GM23338 (cell line): ENCODE data around the gene KCNJ6. TPM values are rescaled to one million over a fixed set of nuclear protein-coding genes. Genes with fewer than 3 reads are reported as not detected.

ENCODE experiments used
- ATAC-seq: fragments of 200-7000 bp; cut with Tn5 transposase; 3 replicates; pipeline ENCODE4 v1.9.1; 2020
- DNase-seq: peaks from one replicate; pipeline ENCODE4 v3.0.0-alpha.2; 2015; ENCODE audit warnings: low spot score
- H2AFZ ChIP-seq: fragments of 200-600 bp; sonication (generic); 2 replicates; pipeline ENCODE4 v1.8.0; 2016; ENCODE audit warnings: antibody characterized with exemption, mild to moderate bottlenecking, moderate library complexity
- H3F3A ChIP-seq: fragments of 200-600 bp; sonication (generic); replicated peaks from 2 replicates; pipeline ENCODE4 v1.8.0; 2017; ENCODE audit warnings: antibody characterized with exemption, mixed run types, low read depth
- H3K27ac ChIP-seq: fragments of 200-600 bp; sonication (generic); 2 replicates; pipeline ENCODE4 v1.6.1; 2016; ENCODE audit warnings: low read depth
- H3K27me3 ChIP-seq: fragments of 200-600 bp; sonication (generic); 2 replicates; pipeline ENCODE4 v1.8.0; 2016; ENCODE audit warnings: mild to moderate bottlenecking, mixed run types, moderate library complexity; ENCODE audit not compliant: insufficient read depth
- H3K36me3 ChIP-seq: fragments of 200-600 bp; sonication (generic); 2 replicates; pipeline ENCODE4 v1.8.0; 2016; ENCODE audit warnings: mild to moderate bottlenecking; ENCODE audit not compliant: insufficient read depth
- H3K4me1 ChIP-seq: fragments of 200-600 bp; sonication (generic); 2 replicates; pipeline ENCODE4 v1.8.0; 2016; ENCODE audit warnings: mild to moderate bottlenecking, moderate library complexity; ENCODE audit not compliant: insufficient read depth
- H3K4me2 ChIP-seq: fragments of 200-600 bp; sonication (generic); 2 replicates; pipeline ENCODE4 v1.7.1; 2017; ENCODE audit warnings: mixed run types
- H3K4me3 ChIP-seq: fragments of 200-600 bp; sonication (generic); 2 replicates; pipeline ENCODE4 v1.6.1; 2016; ENCODE audit warnings: mixed run types
- H3K79me2 ChIP-seq: fragments of 200-600 bp; sonication (generic); replicated peaks from 2 replicates; pipeline ENCODE4 v1.8.0; 2017; ENCODE audit warnings: mild to moderate bottlenecking; ENCODE audit not compliant: insufficient read depth
- H3K9me2 ChIP-seq: fragments of 200-600 bp; sonication (generic); 2 replicates; pipeline ENCODE4 v1.8.0; 2017; ENCODE audit not compliant: insufficient read depth
- H4K20me1 ChIP-seq: fragments of 200-600 bp; sonication (generic); replicated peaks from 2 replicates; pipeline ENCODE4 v1.8.0; 2017; ENCODE audit warnings: mild to moderate bottlenecking; ENCODE audit not compliant: insufficient read depth
- H3K27ac Mint-ChIP-seq: 2 replicates; pipeline ENCODE4 v1.8.0; 2020; ENCODE audit warnings: inconsistent platforms, mild to moderate bottlenecking, moderate library complexity, mixed read lengths
- H3K27me3 Mint-ChIP-seq: 3 replicates; pipeline ENCODE4 v1.8.0; 2022; ENCODE audit warnings: low read depth, mild to moderate bottlenecking, moderate library complexity, mixed read lengths, inconsistent platforms; ENCODE audit not compliant: insufficient read depth, poor library complexity
- H3K36me3 Mint-ChIP-seq: 3 replicates; pipeline ENCODE4 v1.8.0; 2021; ENCODE audit warnings: low read depth, mild to moderate bottlenecking, inconsistent platforms, moderate library complexity, mixed read lengths
- H3K4me1 Mint-ChIP-seq: 3 replicates; pipeline ENCODE4 v1.8.0; 2020; ENCODE audit warnings: mild to moderate bottlenecking, inconsistent platforms, mixed read lengths
- H3K4me3 Mint-ChIP-seq: 3 replicates; pipeline ENCODE4 v1.8.0; 2021; ENCODE audit warnings: moderate library complexity, mild to moderate bottlenecking, inconsistent platforms, mixed read lengths
- H3K9me3 Mint-ChIP-seq: 3 replicates; pipeline ENCODE4 v1.8.0; 2020; ENCODE audit warnings: moderate library complexity, mild to moderate bottlenecking, inconsistent platforms, mixed read lengths
- CREB1 ChIP-seq: fragments of 250-450 bp; sonication (Bioruptor Pico); IDR thresholded peaks from 2 replicates; pipeline ENCODE4 v1.5.0; 2020; ENCODE audit warnings: low read depth, mild to moderate bottlenecking, moderate library complexity
- EZH2 ChIP-seq: fragments of 200-600 bp; sonication (generic); IDR thresholded peaks from one replicate; pipeline ENCODE4 v1.8.0; 2017; ENCODE audit warnings: antibody characterized with exemption, mild to moderate bottlenecking, low read depth; ENCODE audit not compliant: unreplicated experiment
- EZH2phosphoT487 ChIP-seq: fragments of 200-600 bp; sonication (generic); IDR thresholded peaks from one replicate; pipeline ENCODE4 v1.8.1; 2018; ENCODE audit warnings: antibody characterized with exemption; ENCODE audit not compliant: unreplicated experiment
- JUNB ChIP-seq: IDR thresholded peaks from one replicate; pipeline ENCODE4 v1.6.1; 2016; ENCODE audit warnings: antibody characterized with exemption; ENCODE audit not compliant: unreplicated experiment
- NANOG ChIP-seq: IDR thresholded peaks from 2 replicates; pipeline ENCODE4 v1.6.1; 2016; ENCODE audit warnings: antibody characterized with exemption, borderline replicate concordance
- POLR2AphosphoS5 ChIP-seq: IDR thresholded peaks from 2 replicates; pipeline ENCODE4 v1.6.1; 2016; ENCODE audit warnings: antibody characterized with exemption, low read depth
- STAT1 ChIP-seq: IDR thresholded peaks from one replicate; pipeline ENCODE4 v1.6.1; 2016; ENCODE audit warnings: antibody characterized with exemption; ENCODE audit not compliant: unreplicated experiment
- ZNF114 ChIP-seq: fragments of 250-450 bp; sonication (Bioruptor Pico); IDR thresholded peaks from 2 replicates; pipeline ENCODE4 v1.5.0; 2020; ENCODE audit warnings: mild to moderate bottlenecking, moderate library complexity
- ZNF331 ChIP-seq: fragments of 250-450 bp; sonication (Bioruptor Pico); IDR thresholded peaks from 2 replicates; pipeline ENCODE4 v1.5.0; 2020; ENCODE audit warnings: low read depth, mild to moderate bottlenecking, moderate library complexity
- polyA plus RNA-seq: library from polyadenylated mRNA; unstranded; fragments of >200 nt; fragmentation: Nextera tagmentation; extraction: Ambion mirVana; gene quantifications from 2 replicates; pipeline ENCODE4 v1.2.1, GENCODE V29; 2016
- total RNA-seq: library from RNA; depleted of rRNA; stranded (reverse); fragments of >200 nt; shearing (Covaris generic); gene quantifications from 2 replicates; pipeline ENCODE4 v1.2.3, GENCODE V29; 2014
- TF ChIP-seq, protein P1 (sequence below): IDR thresholded peaks from 2 replicates; pipeline ENCODE4 v1.6.1; 2016; ENCODE audit warnings: antibody characterized with exemption
- TF ChIP-seq, protein P2 (sequence below), 2 experiments: fragments of 200-600 bp in 1 of 2; sonication (generic) in 1 of 2; conservative IDR thresholded peaks; 2 replicates each; pipeline versions ENCODE4 v1.5.1 to v1.6.1; 2016 to 2017; ENCODE audit warnings: antibody characterized with exemption in 2 of 2, low read depth in 2 of 2, mild to moderate bottlenecking in 2 of 2, moderate library complexity in 1 of 2
- TF ChIP-seq, protein P3 (sequence below): fragments of 250-450 bp; sonication (Bioruptor Pico); IDR thresholded peaks from 2 replicates; pipeline ENCODE4 v1.5.0; 2020; ENCODE audit warnings: mild to moderate bottlenecking, moderate library complexity

Gene KCNJ6
- total and polyA plus RNA-seq, 2 experiments from 2014 or later: 0.48 to 0.52 TPM

DNA sequence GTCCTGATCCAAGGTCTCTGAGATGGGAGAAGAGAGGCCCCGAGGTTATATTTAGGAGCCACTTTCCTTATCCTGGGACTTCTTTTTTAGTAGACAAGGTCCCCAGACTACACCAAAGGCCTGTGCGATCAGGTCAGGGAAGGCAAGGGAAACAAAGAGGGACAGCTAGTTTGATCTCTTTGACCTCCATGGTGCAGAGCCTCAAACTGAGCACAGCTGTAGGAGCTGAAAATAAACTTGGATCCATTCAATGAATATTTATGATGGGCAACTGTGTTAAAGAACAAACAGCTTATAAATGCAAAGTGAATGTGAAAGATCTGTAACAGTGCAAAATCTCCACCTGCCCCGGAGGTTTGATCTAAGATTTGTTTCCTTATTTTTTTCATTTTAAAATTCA is 293.1 kb downstream of the KCNJ6 start (continued):
- TF ChIP-seq, protein P1, sequence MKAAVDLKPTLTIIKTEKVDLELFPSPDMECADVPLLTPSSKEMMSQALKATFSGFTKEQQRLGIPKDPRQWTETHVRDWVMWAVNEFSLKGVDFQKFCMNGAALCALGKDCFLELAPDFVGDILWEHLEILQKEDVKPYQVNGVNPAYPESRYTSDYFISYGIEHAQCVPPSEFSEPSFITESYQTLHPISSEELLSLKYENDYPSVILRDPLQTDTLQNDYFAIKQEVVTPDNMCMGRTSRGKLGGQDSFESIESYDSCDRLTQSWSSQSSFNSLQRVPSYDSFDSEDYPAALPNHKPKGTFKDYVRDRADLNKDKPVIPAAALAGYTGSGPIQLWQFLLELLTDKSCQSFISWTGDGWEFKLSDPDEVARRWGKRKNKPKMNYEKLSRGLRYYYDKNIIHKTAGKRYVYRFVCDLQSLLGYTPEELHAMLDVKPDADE: no peak
- no peak for TF ChIP-seq ZNF331
- no peak for TF ChIP-seq EZH2
- TF ChIP-seq ZNF114: no peak
- TF ChIP-seq POLR2AphosphoS5: no peak
- TF ChIP-seq, protein P2, sequence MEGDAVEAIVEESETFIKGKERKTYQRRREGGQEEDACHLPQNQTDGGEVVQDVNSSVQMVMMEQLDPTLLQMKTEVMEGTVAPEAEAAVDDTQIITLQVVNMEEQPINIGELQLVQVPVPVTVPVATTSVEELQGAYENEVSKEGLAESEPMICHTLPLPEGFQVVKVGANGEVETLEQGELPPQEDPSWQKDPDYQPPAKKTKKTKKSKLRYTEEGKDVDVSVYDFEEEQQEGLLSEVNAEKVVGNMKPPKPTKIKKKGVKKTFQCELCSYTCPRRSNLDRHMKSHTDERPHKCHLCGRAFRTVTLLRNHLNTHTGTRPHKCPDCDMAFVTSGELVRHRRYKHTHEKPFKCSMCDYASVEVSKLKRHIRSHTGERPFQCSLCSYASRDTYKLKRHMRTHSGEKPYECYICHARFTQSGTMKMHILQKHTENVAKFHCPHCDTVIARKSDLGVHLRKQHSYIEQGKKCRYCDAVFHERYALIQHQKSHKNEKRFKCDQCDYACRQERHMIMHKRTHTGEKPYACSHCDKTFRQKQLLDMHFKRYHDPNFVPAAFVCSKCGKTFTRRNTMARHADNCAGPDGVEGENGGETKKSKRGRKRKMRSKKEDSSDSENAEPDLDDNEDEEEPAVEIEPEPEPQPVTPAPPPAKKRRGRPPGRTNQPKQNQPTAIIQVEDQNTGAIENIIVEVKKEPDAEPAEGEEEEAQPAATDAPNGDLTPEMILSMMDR (conservative IDR thresholded peaks at IDR 0.05; ENCODE audit: low read depth in 2 of 2): no peak
- no peak for TF ChIP-seq NANOG
- TF ChIP-seq CREB1 (CRISPR knock-in tag): no peak

DNA sequence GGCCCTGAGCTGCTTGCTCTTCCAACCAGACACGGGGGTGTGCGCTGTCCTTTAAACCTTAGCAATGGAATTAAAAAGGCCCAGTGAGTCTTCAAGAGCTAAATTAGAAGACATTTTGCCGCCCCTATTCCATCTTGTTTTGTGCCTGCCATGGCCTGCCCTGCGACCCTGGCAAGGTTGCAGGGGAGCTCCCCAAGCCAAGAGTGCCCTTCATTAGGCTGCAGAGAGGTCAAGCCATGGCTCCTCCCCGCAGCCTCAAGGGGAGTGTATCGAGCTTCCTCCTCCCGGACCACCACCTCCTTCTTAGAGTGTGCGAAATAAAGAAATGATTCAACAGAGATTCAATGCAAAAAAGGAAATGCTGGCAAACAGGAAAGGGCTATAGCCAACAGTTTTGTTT is 293.5 kb downstream of the KCNJ6 start:
- Mint-ChIP-seq H3K27ac (no peak overlapping the region), H3K36me3 (peaks cover 7% of the 10 kb centered on the region; the same call in 1 of the 3 replicates), H3K9me3 (peaks cover 4% of the 10 kb centered on the region; the same call in 2 of the 3 replicates), H3K4me1 (peaks cover 30% of the 10 kb centered on the region), H3K4me3 (no peak overlapping the region), H3K27me3 (peaks cover 7% of the 10 kb centered on the region)
- Histone ChIP-seq H3K4me3 (no peak overlapping the region), H3K27ac (no peak overlapping the region), H3K79me2 (no peaks in the 10 kb centered on the region), H2AFZ (no peak overlapping the region; the same call in 1 of the 2 replicates), H4K20me1 (no peaks in the 10 kb centered on the region), H3K36me3 (no peaks in the 10 kb centered on the region), H3K4me1 (peaks cover 17% of the 10 kb centered on the region), H3K4me2 (no peak overlapping the region), H3F3A (no peaks in the 10 kb centered on the region), H3K27me3 (no peaks in the 10 kb centered on the region), H3K9me2 (peaks cover 19% of the 10 kb centered on the region)
- no peak for DNase-seq
- ATAC-seq: no peak
- TF ChIP-seq, protein P3, sequence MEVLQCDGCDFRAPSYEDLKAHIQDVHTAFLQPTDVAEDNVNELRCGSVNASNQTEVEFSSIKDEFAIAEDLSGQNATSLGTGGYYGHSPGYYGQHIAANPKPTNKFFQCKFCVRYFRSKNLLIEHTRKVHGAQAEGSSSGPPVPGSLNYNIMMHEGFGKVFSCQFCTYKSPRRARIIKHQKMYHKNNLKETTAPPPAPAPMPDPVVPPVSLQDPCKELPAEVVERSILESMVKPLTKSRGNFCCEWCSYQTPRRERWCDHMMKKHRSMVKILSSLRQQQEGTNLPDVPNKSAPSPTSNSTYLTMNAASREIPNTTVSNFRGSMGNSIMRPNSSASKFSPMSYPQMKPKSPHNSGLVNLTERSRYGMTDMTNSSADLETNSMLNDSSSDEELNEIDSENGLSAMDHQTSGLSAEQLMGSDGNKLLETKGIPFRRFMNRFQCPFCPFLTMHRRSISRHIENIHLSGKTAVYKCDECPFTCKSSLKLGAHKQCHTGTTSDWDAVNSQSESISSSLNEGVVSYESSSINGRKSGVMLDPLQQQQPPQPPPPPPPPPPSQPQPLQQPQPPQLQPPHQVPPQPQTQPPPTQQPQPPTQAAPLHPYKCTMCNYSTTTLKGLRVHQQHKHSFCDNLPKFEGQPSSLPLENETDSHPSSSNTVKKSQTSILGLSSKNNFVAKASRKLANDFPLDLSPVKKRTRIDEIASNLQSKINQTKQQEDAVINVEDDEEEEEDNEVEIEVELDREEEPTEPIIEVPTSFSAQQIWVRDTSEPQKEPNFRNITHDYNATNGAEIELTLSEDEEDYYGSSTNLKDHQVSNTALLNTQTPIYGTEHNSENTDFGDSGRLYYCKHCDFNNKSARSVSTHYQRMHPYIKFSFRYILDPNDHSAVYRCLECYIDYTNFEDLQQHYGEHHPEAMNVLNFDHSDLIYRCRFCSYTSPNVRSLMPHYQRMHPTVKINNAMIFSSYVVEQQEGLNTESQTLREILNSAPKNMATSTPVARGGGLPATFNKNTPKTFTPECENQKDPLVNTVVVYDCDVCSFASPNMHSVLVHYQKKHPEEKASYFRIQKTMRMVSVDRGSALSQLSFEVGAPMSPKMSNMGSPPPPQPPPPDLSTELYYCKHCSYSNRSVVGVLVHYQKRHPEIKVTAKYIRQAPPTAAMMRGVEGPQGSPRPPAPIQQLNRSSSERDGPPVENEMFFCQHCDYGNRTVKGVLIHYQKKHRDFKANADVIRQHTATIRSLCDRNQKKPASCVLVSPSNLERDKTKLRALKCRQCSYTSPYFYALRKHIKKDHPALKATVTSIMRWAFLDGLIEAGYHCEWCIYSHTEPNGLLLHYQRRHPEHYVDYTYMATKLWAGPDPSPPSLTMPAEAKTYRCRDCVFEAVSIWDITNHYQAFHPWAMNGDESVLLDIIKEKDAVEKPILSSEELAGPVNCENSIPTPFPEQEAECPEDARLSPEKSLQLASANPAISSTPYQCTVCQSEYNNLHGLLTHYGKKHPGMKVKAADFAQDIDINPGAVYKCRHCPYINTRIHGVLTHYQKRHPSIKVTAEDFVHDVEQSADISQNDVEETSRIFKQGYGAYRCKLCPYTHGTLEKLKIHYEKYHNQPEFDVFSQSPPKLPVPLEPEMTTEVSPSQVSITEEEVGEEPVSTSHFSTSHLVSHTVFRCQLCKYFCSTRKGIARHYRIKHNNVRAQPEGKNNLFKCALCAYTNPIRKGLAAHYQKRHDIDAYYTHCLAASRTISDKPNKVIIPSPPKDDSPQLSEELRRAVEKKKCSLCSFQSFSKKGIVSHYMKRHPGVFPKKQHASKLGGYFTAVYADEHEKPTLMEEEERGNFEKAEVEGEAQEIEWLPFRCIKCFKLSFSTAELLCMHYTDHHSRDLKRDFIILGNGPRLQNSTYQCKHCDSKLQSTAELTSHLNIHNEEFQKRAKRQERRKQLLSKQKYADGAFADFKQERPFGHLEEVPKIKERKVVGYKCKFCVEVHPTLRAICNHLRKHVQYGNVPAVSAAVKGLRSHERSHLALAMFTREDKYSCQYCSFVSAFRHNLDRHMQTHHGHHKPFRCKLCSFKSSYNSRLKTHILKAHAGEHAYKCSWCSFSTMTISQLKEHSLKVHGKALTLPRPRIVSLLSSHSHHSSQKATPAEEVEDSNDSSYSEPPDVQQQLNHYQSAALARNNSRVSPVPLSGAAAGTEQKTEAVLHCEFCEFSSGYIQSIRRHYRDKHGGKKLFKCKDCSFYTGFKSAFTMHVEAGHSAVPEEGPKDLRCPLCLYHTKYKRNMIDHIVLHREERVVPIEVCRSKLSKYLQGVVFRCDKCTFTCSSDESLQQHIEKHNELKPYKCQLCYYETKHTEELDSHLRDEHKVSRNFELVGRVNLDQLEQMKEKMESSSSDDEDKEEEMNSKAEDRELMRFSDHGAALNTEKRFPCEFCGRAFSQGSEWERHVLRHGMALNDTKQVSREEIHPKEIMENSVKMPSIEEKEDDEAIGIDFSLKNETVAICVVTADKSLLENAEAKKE: no peak
- TF ChIP-seq EZH2phosphoT487 (no peak), JUNB (no peak), CREB1 (CRISPR knock-in tag) (no peak), STAT1 (no peak), POLR2AphosphoS5 (no peak), EZH2 (no peak), NANOG (no peak)
- TF ChIP-seq, protein P2 (conservative IDR thresholded peaks at IDR 0.05; ENCODE audit: low read depth in 2 of 2): no peak
- TF ChIP-seq, protein P1: no peak
